Upper lobe of left lung (tissue), 6 donors: ENCODE data around the gene CD34. TPM values are rescaled to one million over a fixed set of nuclear protein-coding genes. Genes with fewer than 3 reads are reported as not detected.

Experiments used
- ATAC-seq, 2 donors: fragments of 200-7000 bp; cut with Tn5 transposase; one replicate each; pipeline ENCODE4 v1.9.1; 2022; ENCODE audit warnings: mild to moderate bottlenecking in 2 of 2, moderate library complexity in 2 of 2; ENCODE audit not compliant: low FRiP score in 2 of 2
- DNase-seq, 2 donors: peaks; one replicate each; pipeline ENCODE4 v3.0.0-alpha.2; 2019 to 2020
- H3K27ac ChIP-seq, 4 donors: fragments of 200-600 bp; sonication (generic); one replicate each; pipeline ENCODE4 v1.5.1; 2016 to 2019
- H3K27me3 ChIP-seq, 4 donors: fragments of 200-600 bp; sonication (generic); one replicate each; pipeline ENCODE4 v1.5.1; 2017 to 2019
- H3K36me3 ChIP-seq, 4 donors: fragments of 200-600 bp; sonication (generic); one replicate each; pipeline ENCODE4 v1.5.1; 2016 to 2019
- H3K4me1 ChIP-seq, 4 donors: fragments of 200-600 bp; sonication (generic); one replicate each; pipeline ENCODE4 v1.5.1; 2018 to 2019
- H3K4me3 ChIP-seq, 4 donors: fragments of 200-600 bp; sonication (generic); one replicate each; pipeline ENCODE4 v1.5.1; 2017 to 2019; ENCODE audit warnings: mild to moderate bottlenecking in 2 of 4, moderate library complexity in 1 of 4
- H3K9me3 ChIP-seq, 4 donors: fragments of 200-600 bp; sonication (generic); one replicate each; pipeline ENCODE4 v1.5.1; 2018 to 2019
- CTCF ChIP-seq, 6 experiments: fragments of 450-650 bp in 4 of 6; fragments of 200-600 bp in 2 of 6; sonication (generic) in 2 of 6; IDR thresholded peaks; one replicate each; pipeline ENCODE4 v1.5.1; 2016 to 2019; ENCODE audit warnings: antibody characterized with exemption in 6 of 6
- EP300 ChIP-seq, 4 donors: sonication (generic); formaldehyde crosslinking; IDR thresholded peaks; one replicate each; pipeline ENCODE4 v1.5.1; 2017; ENCODE audit warnings: antibody characterized with exemption in 4 of 4, control low read depth in 2 of 4
- POLR2A ChIP-seq, 4 donors: fragments of 450-650 bp; IDR thresholded peaks; one replicate each; pipeline ENCODE4 v1.5.1; 2016 to 2017; ENCODE audit warnings: antibody characterized with exemption in 4 of 4, mild to moderate bottlenecking in 2 of 4
- POLR2AphosphoS5 ChIP-seq, 2 donors: sonication (generic); formaldehyde crosslinking; IDR thresholded peaks; one replicate each; pipeline ENCODE4 v1.5.1; 2017; ENCODE audit warnings: antibody characterized with exemption in 2 of 2
- WGBS, 2 donors: methylation state at CpG; one replicate each; pipeline ENCODE4 v1.1.5; 2017 to 2018; 5-methylcytosine and 5-hydroxymethylcytosine counted together
- total RNA-seq, 6 donors: library from RNA; depleted of rRNA in 4 of 6; stranded (reverse); fragments of >200 nt in 4 of 6; gene quantifications; one replicate each; pipeline versions ENCODE4 v1.1.0 to v1.2.1, GENCODE V29; 2016 to 2021
- donor health status: DM: no; HTN: no; CAD: no; lungs with moderate emphysema.
- donor health status: DM: no; HTN: yes; CAD: no; lungs with severe emphysema.

The CD34 gene
- total RNA-seq, 6 donors from 2014 or later, result 8.8 to 78.2 (median 22.4) TPM

GRCh38 chr1:207848234-207848633 lies 62.7 kb downstream of the CD34 start:
- peaks cover 61 to 83% (median 66%) of the 10 kb centered on the region in 4 donors for H3K4me1 ChIP-seq
- H3K36me3 ChIP-seq, result peaks cover 0 to 10% (median 0%) of the 10 kb centered on the region in 4 donors
- peak overlapping the region; percentile 63 to 82 (median 74) for H3K27ac ChIP-seq
- no peak overlapping the region for H3K4me3 ChIP-seq
- TF ChIP-seq POLR2A (IDR thresholded peaks at IDR 0.05) (peak in 1 of 4 donors; percentile 26), EP300 (IDR thresholded peaks at IDR 0.05) (peak in 2 of 4 donors; percentile 77 to 85), CTCF (IDR thresholded peaks at IDR 0.05) (no peak), POLR2AphosphoS5 (IDR thresholded peaks at IDR 0.05) (peak; percentile 77 to 89)
- DNase-seq (peak in 1 of 2 donors; percentile 94), ATAC-seq (peak; percentile 85 to 90)
- 16 to 21% methylated on average over 5 of the region's 5 CpGs for WGBS, 2 donors
- no peaks in the 10 kb centered on the region for H3K27me3 ChIP-seq
- no peaks in the 10 kb centered on the region for H3K9me3 ChIP-seq

- no peak overlapping the region for H3K4me3 ChIP-seq
- no peaks in the 10 kb centered on the region for H3K27me3 ChIP-seq
- peak overlapping the region in 3 of 4 donors; percentile 70 to 82 (median 77) for H3K27ac ChIP-seq
- H3K4me1 ChIP-seq, result peaks cover 54 to 73% (median 59%) of the 10 kb centered on the region in 4 donors
- ATAC-seq, result no peak
- peaks cover 0 to 15% (median 0%) of the 10 kb centered on the region in 4 donors for H3K36me3 ChIP-seq
- H3K9me3 ChIP-seq, result no peaks in the 10 kb centered on the region
- WGBS, 2 donors, result 87 to 94% methylated on average over 5 of the region's 5 CpGs
- DNase-seq, result no peak
- no peak for TF ChIP-seq POLR2A (IDR thresholded peaks at IDR 0.05)
- TF ChIP-seq CTCF (IDR thresholded peaks at IDR 0.05), result no peak
- no peak for TF ChIP-seq POLR2AphosphoS5 (IDR thresholded peaks at IDR 0.05)
- no peak for TF ChIP-seq EP300 (IDR thresholded peaks at IDR 0.05)
Measured at GRCh38 chr1:207847116-207847515, 63.8 kb downstream of the CD34 start.

GRCh38 chr1:207845109-207845508 lies 65.8 kb downstream of the CD34 start:
- Histone ChIP-seq H3K27ac (peak overlapping the region; percentile 1 to 67 (median 59)), H3K4me3 (no peak overlapping the region), H3K36me3 (peaks cover 0 to 12% (median 0%) of the 10 kb centered on the region in 4 donors), H3K27me3 (no peaks in the 10 kb centered on the region), H3K9me3 (no peaks in the 10 kb centered on the region), H3K4me1 (peaks cover 46 to 64% (median 56%) of the 10 kb centered on the region in 4 donors)
- DNase-seq, result no peak
- no peak for TF ChIP-seq EP300 (IDR thresholded peaks at IDR 0.05)
- no peak for TF ChIP-seq POLR2AphosphoS5 (IDR thresholded peaks at IDR 0.05)
- TF ChIP-seq POLR2A (IDR thresholded peaks at IDR 0.05), result no peak
- TF ChIP-seq CTCF (IDR thresholded peaks at IDR 0.05), result no peak
- no peak for ATAC-seq
- 76 to 85% methylated on average over 3 to 6 of the region's 6 CpGs for WGBS, 2 donors

GRCh38 chr1:207844371-207844770 lies 66.6 kb downstream of the CD34 start:
- no peaks in the 10 kb centered on the region for H3K27me3 ChIP-seq
- no peaks in the 10 kb centered on the region for H3K9me3 ChIP-seq
- DNase-seq, result no peak
- no peak overlapping the region for H3K27ac ChIP-seq
- TF ChIP-seq POLR2AphosphoS5 (IDR thresholded peaks at IDR 0.05) (no peak), POLR2A (IDR thresholded peaks at IDR 0.05) (no peak)
- peak in 1 of 2 donors; percentile 54 for ATAC-seq
- no peak overlapping the region for H3K4me3 ChIP-seq
- peaks cover 0 to 12% (median 0%) of the 10 kb centered on the region in 4 donors for H3K36me3 ChIP-seq
- peaks cover 39 to 57% (median 49%) of the 10 kb centered on the region in 4 donors for H3K4me1 ChIP-seq
- 52 to 53% methylated on average over 2 of the region's 2 CpGs for WGBS, 2 donors

GRCh38 chr1:207842506-207842905 lies 68.4 kb downstream of the CD34 start:
- TF ChIP-seq CTCF (IDR thresholded peaks at IDR 0.05), result no peak
- TF ChIP-seq POLR2A (IDR thresholded peaks at IDR 0.05), result no peak
- DNase-seq (no peak), ATAC-seq (no peak)
- Histone ChIP-seq H3K36me3 (peaks cover 0 to 12% (median 0%) of the 10 kb centered on the region in 4 donors), H3K27ac (no peak overlapping the region), H3K4me1 (peaks cover 37 to 58% (median 45%) of the 10 kb centered on the region in 4 donors), H3K27me3 (no peaks in the 10 kb centered on the region), H3K9me3 (no peaks in the 10 kb centered on the region), H3K4me3 (no peak overlapping the region)
- WGBS, 2 donors, result 92 to 93% methylated on average over 6 of the region's 6 CpGs
